AG09309 (cell line): ENCODE data around the gene LRRK1.

Experiments used
- DNase-seq: peaks from one replicate; pipeline ENCODE4 v3.0.0-alpha.2; 2010; ENCODE audit warnings: low read depth
- H3K4me3 ChIP-seq: 2 replicates; pipeline ENCODE4 v1.5.1; 2011; ENCODE audit warnings: mild to moderate bottlenecking, low read depth, low read length, moderate library complexity; ENCODE audit not compliant: control insufficient read depth
- CTCF ChIP-seq: IDR thresholded peaks from 2 replicates; pipeline ENCODE4 v1.5.1; 2011; ENCODE audit warnings: mild to moderate bottlenecking, low read depth, low read length, inconsistent platforms; ENCODE audit not compliant: insufficient read depth, control insufficient read depth; ENCODE audit errors: missing control alignments

Gene LRRK1

GRCh38 chr15:101062063-101062462, 142.9 kb downstream of the LRRK1 start:
- H3K4me3 ChIP-seq: no peak overlapping the region
- TF ChIP-seq CTCF: no peak
- no peak for DNase-seq

- TF ChIP-seq CTCF: no peak
- no peak for DNase-seq
- no peak overlapping the region for H3K4me3 ChIP-seq
Observed at GRCh38 chr15:101062471-101063171, 143.5 kb downstream of the LRRK1 start.

- DNase-seq: no peak
- no peak for TF ChIP-seq CTCF
- no peak overlapping the region for H3K4me3 ChIP-seq
Observed at GRCh38 chr15:101063212-101063611, 144.1 kb downstream of the LRRK1 start.

- no peak for TF ChIP-seq CTCF
- H3K4me3 ChIP-seq: no peak overlapping the region
- no peak for DNase-seq
Observed at GRCh38 chr15:101063891-101064794, 145.0 kb downstream of the LRRK1 start.

GRCh38 chr15:101064795-101065569, 145.8 kb downstream of the LRRK1 start:
- TF ChIP-seq CTCF: no peak

GRCh38 chr15:101065570-101066221, 146.5 kb downstream of the LRRK1 start:
- H3K4me3 ChIP-seq: no peak overlapping the region
- no peak for TF ChIP-seq CTCF
- DNase-seq: no peak

More at GRCh38 chr15:101064795-101065569, 145.8 kb downstream of the LRRK1 start:
- no peak overlapping the region for H3K4me3 ChIP-seq
- no peak for DNase-seq
